Brain pericyte (primary cell): ENCODE measurements around the gene HPCAL1.
A peak's percentile ranks its signal among the peaks of the same experiment; 100 is the strongest.
"Not testable (repeated sequence)": the region's sequence is repeated elsewhere in the genome, so short reads cannot be mapped to it uniquely, and the experiment has no call there.

ENCODE experiments used
- DNase-seq: peaks from one replicate; pipeline ENCODE4 v3.0.0-alpha.2; 2012; ENCODE audit warnings: low read depth, low spot score

Gene HPCAL1

DNA sequence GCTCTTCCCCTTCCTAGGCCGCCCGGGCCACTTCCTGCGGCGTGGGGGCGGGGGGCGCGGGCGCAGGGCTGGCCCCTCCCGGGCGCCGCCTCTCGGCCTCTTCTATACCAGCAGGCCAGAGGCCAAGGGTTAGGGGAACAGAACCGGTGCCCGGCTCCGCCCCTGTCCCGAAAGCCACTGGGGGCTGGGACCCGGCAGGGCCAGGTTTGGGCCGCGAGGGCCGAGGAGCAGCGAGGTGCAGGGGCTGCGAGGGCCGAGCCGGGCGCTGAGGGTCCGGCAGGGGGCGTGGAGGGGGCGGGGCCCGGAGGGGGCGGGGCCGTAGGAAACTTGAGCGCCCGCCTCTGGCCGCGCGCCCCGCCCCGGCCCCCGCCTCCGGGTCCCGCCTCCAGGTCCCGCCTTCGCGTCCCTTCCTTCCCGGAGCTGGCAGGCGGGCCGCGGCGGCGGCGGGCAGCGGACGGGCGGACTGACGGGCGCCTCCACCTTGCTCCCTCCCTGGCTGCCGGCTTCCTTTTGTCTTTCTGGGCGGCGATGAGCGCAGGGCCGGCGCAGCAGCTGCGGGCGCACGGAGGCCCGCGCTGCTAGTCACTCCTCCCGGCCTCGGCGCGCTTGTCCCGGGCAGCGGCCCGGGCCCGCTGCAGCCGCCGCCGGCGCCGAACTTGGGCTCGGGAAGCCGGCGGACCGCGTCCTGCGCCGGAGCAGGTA lies at the start of gene HPCAL1:
TSS of gene HPCAL1 (plus strand) at position 426 of the 702 bp plus-strand sequence. CDS start 116,854 bp downstream, outside the sequence.
- DNase-seq = no peak

- DNase-seq = no peak
Observed at GRCh38 chr2:10253596-10254372, 48.9 kb upstream of the HPCAL1 start.

GRCh38 chr2:10254373-10255188 lies 48.1 kb upstream of the HPCAL1 start:
- no peak for DNase-seq

DNA sequence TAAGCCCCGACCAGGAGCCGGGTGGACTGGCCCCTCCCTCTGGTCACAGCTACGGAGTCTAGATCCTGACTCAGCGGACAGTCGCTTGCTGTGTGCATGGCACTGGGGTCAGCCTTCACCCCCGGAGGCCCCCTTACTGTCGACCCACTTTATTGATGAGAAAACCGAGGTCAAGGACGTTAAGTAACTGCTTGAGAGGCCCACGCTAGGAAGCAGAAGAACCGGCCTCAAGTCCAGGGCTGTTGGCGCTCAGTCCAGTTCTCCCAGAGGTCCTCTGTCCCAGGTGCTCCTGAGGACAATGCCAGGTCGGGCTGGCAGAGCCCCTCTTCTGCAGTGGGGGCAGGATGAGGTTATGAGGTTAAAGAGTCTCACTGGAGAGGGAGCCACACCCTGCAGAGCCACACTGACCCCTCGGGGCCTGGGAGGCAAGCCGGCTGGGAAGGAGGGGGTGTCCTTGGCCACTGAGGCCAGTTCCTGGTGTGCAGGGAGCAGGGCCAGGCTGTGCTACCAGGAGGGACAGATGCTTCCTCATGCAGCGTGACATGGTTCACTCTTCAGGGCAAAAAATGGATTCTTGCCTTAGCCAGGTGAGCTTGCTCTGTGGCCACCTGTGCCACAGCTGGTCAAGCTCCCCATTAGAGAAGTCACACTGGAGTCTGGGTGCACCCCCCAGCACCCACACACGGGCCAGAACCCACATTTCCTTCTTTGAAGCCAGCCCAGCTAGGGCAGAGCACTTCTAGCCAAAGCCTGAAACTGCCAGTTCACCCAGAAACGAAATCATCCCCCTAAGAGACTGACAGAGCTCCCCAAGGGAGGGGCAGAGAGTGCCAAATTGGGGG lies 47.3 kb upstream of the HPCAL1 start:
- DNase-seq = no peak

DNA sequence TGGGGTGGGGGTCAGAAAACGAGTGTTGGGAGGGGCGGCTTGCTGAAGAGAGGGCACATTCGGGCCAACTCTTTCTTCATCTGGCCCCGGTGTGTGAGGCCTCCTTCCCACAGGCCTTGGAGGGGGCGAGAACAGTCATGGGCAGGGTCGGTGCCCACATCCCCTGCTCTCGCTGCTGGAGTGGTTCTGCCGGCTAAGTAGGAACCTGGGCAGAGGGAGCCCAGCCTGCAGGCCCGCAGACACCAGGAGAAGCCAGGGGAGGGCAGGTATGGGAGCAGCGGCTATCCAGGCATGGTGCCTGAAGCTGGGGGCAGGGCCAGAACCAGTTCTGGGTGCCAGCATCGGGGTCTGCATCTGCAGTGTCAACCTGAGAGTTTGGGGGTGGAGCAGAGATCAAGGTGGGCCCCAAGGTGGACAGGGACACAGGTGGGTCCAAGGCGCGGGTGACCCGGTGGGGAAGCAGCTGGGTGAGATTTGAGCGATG lies 46.6 kb upstream of the HPCAL1 start:
- DNase-seq = no peak

DNA sequence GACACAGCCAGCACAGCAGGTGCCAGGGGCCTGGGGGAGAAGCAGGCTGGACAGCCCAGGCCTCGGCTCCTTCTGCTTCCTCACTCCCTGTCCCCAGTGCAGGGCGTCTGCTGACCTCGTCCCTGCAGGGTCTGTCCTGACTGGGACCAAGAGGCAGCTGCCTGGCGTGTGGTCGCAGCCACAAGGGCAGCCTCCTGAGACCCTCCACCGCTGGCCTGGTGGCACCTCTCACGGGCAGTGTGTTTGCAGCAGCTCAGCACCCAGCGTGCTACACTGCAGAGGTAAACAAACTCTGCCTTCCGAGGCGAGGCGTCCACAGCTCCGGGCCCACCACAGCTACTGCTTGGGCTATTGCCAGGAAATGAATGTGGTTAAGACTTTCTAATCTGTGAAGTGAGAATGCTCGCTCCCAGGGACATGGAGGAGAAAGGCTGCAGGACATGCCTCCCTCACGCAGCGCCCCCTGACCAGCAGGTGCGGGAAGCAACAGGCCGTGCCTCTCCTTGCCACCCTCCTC lies 46.1 kb upstream of the HPCAL1 start:
- DNase-seq = no peak

GRCh38 chr2:10257036-10257435 lies 45.7 kb upstream of the HPCAL1 start:
- DNase-seq = no peak

DNA sequence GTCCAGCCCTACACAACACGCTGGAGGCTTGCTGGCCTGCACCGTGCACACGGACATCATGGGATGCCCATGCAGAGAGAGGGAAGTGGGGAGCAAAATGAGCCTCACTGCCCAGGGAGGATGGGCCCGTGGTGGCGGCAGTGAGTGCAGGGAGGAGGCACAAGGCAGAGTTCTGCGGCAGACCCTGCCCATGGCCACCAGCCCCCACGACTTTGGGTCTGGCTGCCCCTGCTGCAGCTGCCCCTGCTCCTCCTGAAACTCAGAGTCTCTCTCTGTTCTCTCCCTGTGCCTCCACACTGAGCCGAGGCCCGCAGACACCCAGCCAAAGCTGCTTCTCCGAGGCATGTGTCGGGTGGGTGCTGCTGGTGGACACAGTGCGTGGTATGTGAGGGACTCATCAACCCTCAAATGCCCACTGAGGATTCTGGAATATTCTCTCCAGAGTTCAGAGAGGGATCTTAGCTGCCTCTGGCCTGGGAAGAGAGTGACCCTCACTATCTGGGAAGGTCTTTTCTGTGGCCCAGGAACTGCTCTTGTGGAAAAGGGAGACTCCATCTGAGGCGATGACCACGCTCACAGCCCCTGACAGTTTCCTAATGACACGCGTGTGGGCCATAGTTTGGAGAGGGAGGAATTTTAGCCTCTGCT lies 45.1 kb upstream of the HPCAL1 start:
- DNase-seq = no peak

GRCh38 chr2:10258326-10258725 lies 44.4 kb upstream of the HPCAL1 start:
- no peak for DNase-seq

- no peak for DNase-seq
Observed at GRCh38 chr2:10258726-10259125, 44.0 kb upstream of the HPCAL1 start.

DNA sequence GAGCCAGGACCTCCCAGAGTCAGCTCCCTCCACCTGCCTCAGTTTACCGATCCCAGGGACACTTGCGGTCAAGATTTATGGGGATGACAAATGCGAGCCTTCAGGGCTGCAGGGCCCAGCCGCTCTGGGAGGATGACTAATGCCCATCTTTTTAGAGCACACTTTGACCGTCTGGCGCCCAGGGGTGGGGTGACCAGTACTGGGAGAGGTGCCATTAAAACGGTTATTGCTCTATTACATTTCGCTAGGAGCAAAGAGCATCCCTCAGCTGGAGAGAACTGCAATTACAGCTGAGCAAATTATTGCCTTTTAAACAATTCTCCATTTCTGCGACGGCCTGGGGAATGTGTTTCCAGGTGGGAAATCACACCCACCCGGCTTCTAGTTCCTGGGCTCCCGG lies 42.6 kb upstream of the HPCAL1 start:
- DNase-seq = no peak

GRCh38 chr2:10263526-10263925 lies 39.2 kb upstream of the HPCAL1 start:
- DNase-seq = not testable (repeated sequence)

DNA sequence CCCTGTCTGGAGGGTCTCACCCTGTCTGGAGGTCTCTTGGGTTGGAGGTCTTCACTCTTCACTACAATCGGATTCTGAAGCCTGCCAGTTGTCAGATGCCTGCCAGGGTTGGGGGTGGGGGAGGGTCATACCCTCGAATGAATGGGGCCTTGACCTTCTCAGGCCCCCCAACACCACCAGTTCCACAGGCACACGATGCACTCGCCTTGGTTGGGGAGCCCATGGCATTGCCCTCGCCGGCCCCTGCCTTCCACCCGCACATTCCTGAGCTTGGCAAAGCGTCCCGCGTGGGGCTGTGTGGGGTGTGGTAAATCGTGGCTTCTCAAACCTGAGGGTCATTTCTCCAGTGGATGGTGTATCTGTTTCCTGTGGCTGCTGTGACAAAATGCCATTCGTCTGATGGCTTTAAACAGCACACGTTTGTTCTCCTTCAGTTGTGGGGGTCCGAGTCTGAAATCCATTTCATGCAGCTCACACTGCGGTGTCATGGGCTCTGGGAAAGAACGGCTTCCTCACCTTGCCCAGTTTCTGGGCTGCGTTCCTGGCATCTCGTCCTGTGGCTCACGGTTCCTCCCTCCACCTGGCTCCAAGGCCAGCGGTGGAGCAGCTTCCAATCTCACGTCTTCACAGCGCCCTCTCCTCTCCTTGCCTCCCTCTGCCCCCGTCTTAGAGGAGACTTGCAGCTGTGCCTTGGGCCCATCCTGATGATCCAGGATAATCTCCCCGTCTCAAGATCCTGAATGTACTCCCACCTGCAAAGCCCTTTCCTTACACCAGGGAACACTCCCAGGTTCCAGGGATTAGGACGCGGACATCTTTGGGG lies 38.0 kb upstream of the HPCAL1 start:
- DNase-seq = no peak

DNA sequence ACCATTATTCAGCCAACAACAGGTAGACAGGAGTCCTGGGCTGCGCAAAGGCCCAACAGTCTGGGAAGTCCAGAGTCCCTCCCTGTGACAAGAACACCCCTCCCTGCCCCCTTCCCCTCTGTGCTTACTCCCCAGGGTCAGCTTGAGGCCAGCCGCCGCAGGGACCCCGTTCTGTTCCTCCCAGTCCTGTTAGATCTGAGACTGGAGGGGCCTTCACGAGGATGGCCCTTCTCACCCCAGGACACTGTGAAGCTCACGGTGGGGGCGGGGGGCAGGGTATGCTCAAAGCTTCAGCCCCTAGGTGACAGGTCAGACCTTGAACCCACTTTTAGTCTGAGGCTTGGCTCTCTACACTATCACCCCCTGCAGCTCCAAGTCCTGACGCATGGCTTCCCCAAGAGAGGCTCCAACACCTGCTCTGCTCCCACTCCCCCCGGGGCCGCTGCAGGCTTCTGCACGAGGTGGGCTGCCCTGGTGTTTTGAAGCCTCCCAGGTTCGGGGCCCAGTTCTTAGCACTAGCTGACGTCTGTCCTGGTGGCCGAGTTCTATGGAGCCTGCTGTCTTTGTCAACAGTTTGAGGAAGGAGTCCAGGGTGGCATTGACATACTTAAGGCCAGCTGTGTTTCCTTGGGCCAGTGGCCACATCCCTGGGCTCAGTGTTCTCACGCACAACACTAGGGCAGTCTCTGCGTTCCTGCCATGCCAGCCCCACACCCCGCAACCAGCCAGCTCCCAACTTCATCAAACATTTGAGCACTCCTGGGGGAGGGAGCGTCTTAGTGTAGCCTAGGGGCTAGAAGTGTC lies 37.2 kb upstream of the HPCAL1 start:
- peak; percentile 80 for DNase-seq

- DNase-seq = no peak
Observed at GRCh38 chr2:10266133-10266620, 36.5 kb upstream of the HPCAL1 start.

DNA sequence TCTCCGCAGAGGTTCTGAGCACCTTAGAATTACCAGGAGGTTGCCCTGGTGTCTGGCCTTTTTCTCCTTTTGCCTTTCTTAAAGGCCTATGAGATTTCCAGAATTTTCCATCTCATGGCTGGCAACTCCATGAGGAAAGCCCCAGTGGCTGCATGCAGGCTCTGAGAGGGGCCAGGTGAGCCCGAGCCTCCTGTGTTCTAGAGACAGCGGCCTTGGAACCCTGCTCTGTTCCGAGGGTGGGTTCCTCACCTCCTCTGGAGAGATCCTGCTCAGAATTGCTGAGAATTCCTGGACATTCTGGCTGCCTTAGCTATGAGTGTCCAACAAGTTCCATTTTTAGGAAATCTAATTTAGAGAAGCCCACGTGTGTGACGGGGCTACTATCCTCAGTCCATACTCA lies 35.7 kb upstream of the HPCAL1 start:
- DNase-seq = no peak

DNA sequence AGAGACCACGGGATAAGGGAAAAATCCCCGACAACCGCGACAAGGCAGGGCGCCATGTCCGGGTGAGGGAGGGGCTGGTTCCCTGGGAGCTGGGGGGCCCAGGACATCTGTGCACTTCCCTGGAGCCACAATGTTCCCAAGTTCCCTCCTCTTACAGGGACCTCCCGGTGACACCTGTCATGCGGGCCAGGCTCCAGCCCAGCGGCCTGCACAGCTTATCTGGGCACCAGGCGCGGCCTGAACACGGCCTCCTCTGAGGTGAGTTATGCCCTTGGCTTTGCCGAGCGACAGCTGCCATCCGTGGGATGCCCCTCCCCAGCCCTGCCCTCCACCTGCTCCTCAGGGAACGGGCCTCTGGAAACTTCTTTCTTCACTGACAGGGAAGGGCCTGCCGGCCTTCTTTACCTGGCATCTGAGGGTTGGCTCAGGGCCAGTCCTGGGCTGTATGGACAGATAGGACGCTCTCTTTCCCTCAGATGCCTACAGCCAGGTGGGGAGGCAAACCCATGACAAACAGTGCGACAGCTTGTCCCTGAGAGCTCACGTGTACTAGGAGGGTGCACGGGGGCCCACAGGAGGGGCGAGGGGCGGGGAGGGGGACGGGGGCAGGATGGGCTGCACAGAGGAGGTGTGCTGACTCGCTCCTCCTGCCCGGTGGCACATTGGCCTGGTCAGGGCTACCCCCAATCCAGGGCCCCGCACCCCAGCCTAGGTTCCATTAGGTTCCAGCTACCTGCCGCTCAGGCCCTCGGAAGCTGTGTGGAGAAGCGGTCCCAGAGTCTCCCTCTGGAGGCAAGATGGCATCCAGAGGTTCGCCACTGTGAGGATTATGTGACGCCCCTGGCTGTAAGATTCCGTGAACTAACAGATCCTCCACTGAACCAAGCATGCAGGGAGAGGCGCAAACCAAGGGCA lies 34.9 kb upstream of the HPCAL1 start:
- DNase-seq = no peak
